ENCODE measurements around the gene TRPM8. TPM values are rescaled to one million over a fixed set of nuclear protein-coding genes. Genes with fewer than 3 reads are reported as not detected.

TRPM8 gene
- total RNA-seq, 1 donor from 2014 or later, result not detected

DNA sequence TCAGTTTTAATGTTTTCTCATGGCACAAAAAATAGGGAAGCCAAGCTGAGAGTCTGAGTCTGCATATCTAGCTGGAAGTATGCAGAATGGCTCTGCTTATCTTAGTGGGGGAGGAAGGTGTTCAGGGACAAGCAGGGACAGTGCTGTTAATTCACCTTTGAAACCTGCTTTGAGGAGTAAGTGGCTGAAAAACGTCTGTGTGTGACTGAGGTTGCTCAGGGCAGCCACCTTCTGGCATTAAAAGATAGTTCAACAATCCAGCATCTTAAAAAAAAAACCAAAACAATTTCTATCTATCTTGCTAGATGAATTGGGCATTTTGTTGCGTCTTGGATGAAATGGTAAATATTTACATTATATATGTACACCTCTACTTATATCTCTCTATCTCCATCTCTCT lies 2.0 kb upstream of the TRPM8 start:
- TF ChIP-seq CTCF (IDR thresholded peaks at IDR 0.05; ENCODE audit: unreplicated experiment), result no peak
- Mint-ChIP-seq H3K4me1 (no peaks in the 10 kb centered on the region), H3K4me3 (no peak overlapping the region), H3K27ac (no peak overlapping the region), H3K9me3 (no peaks in the 10 kb centered on the region), H3K36me3 (no peaks in the 10 kb centered on the region), H3K27me3 (ENCODE audit: low read depth) (peaks cover 54% of the 10 kb centered on the region)
- no peak for DNase-seq (ENCODE audit: low spot score in 2 of 2, unreplicated experiment in 2 of 2)

- H3K36me3 Mint-ChIP-seq, result no peaks in the 10 kb centered on the region
- H3K9me3 Mint-ChIP-seq, result no peaks in the 10 kb centered on the region
Observed at GRCh38 chr2:233919319-233919718, 2.1 kb downstream of the TRPM8 start.

GRCh38 chr2:233919938-233920337 lies 2.8 kb downstream of the TRPM8 start:
- no peaks in the 10 kb centered on the region for H3K36me3 Mint-ChIP-seq
- no peaks in the 10 kb centered on the region for H3K9me3 Mint-ChIP-seq
- no peak overlapping the region for H3K27ac Mint-ChIP-seq
- H3K27me3 Mint-ChIP-seq (ENCODE audit: low read depth), result peaks cover 66% of the 10 kb centered on the region
- no peak for DNase-seq (ENCODE audit: low spot score in 2 of 2, unreplicated experiment in 2 of 2)
- no peak overlapping the region for H3K4me3 Mint-ChIP-seq
- no peak for TF ChIP-seq CTCF (IDR thresholded peaks at IDR 0.05; ENCODE audit: unreplicated experiment)
- H3K4me1 Mint-ChIP-seq, result no peaks in the 10 kb centered on the region

More at GRCh38 chr2:233919319-233919718, 2.1 kb downstream of the TRPM8 start:
- H3K27ac Mint-ChIP-seq, result no peak overlapping the region
- no peak overlapping the region for H3K4me3 Mint-ChIP-seq
- H3K27me3 Mint-ChIP-seq (ENCODE audit: low read depth), result peaks cover 64% of the 10 kb centered on the region
- no peak for TF ChIP-seq CTCF (IDR thresholded peaks at IDR 0.05; ENCODE audit: unreplicated experiment)
- H3K4me1 Mint-ChIP-seq, result no peaks in the 10 kb centered on the region
- DNase-seq (ENCODE audit: low spot score in 2 of 2, unreplicated experiment in 2 of 2), result no peak

- Mint-ChIP-seq H3K36me3 (no peaks in the 10 kb centered on the region), H3K27ac (no peak overlapping the region), H3K27me3 (ENCODE audit: low read depth) (peaks cover 70% of the 10 kb centered on the region), H3K4me3 (no peak overlapping the region), H3K9me3 (no peaks in the 10 kb centered on the region), H3K4me1 (no peaks in the 10 kb centered on the region)
- TF ChIP-seq CTCF (IDR thresholded peaks at IDR 0.05; ENCODE audit: unreplicated experiment), result no peak
- DNase-seq (ENCODE audit: low spot score in 2 of 2, unreplicated experiment in 2 of 2), result no peak
Observed at GRCh38 chr2:233922471-233922870, 5.3 kb downstream of the TRPM8 start.

- no peak for DNase-seq (ENCODE audit: low spot score in 2 of 2, unreplicated experiment in 2 of 2)
- Mint-ChIP-seq H3K4me1 (no peaks in the 10 kb centered on the region), H3K36me3 (no peaks in the 10 kb centered on the region), H3K27me3 (ENCODE audit: low read depth) (peaks cover 76% of the 10 kb centered on the region), H3K4me3 (no peak overlapping the region), H3K9me3 (no peaks in the 10 kb centered on the region), H3K27ac (no peak overlapping the region)
- no peak for TF ChIP-seq CTCF (IDR thresholded peaks at IDR 0.05; ENCODE audit: unreplicated experiment)
Observed at GRCh38 chr2:233925402-233925801, 8.2 kb downstream of the TRPM8 start.

DNA sequence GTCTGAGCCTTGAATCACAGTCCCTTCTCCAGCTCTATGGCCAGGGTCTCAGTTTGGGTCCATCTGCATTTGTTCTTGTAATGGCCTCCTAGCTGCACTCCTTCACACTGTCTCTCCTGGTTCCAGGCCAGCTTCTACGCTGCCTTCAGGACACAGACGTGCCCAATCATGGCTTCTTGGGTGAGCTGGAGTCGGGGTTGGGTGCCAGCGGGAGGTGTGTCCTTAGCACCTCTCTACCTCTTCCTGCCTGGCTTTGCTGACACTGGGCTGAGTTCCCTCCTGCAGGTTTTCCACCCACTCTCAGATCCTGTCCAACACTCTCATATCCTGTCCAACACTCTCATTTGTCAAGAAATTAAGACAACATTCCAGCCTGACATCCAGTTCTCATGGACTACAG lies 9.6 kb downstream of the TRPM8 start:
- no peak for DNase-seq (ENCODE audit: low spot score in 2 of 2, unreplicated experiment in 2 of 2)
- Mint-ChIP-seq H3K27me3 (ENCODE audit: low read depth) (peaks cover 86% of the 10 kb centered on the region), H3K36me3 (no peaks in the 10 kb centered on the region)

More for the DNA sequence above, 9.6 kb downstream of the TRPM8 start:
- H3K9me3 Mint-ChIP-seq, result no peaks in the 10 kb centered on the region
- H3K4me1 Mint-ChIP-seq, result no peaks in the 10 kb centered on the region
- H3K4me3 Mint-ChIP-seq, result no peak overlapping the region
- H3K27ac Mint-ChIP-seq, result no peak overlapping the region
- no peak for TF ChIP-seq CTCF (IDR thresholded peaks at IDR 0.05; ENCODE audit: unreplicated experiment)
